ENCODE measurements around the gene NOC2L.

The NOC2L gene

DNA sequence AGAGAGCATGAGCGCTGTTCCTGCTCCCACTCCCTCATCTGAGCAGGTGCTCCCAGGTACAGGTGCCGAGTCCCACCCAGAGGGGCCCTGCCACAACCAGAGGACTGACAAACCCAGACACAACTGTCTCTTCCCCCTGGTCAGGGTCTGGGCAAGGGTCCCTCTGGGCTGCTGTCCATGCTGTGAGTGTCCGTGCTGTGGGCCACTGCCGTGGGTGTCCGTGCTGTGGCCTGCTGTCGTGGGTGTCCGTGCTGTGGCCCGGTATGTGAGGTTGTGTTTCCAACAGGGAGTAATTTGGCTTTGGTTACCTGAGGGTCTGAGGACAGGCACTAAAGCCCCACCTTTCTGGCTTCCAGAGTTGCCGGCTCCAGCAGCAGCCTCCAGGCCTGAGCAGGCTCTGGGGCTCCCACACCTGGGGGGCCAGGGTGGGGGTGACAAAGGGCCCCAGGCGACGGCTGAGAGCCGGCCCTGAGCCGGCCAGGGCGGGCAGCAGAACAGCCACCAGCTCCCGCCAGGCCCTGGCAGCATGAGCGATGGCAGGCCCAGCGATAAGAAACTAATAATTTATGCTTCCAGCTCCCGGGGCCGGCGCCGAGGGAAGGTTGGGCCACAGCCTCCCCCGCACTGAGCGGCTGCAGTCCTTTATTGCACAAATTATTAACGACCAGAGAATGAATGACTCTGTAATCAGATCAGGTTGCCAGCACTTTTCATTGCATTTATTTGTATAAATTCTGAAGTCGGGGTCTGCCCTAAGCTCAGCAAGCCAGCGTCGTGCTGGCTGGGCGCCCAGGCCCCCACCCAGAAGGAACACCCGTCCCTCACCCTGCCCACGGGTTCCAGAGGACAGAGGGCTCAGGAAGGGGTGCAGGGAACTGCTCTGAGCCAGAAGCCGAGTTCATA lies 42.6 kb downstream of the NOC2L start:
- no peak overlapping the region for H3K27ac ChIP-seq
- peaks cover 30% of the 10 kb centered on the region for H3K4me1 ChIP-seq (ENCODE audit: low read depth, poor library complexity, severe bottlenecking)
- H2AFZ ChIP-seq (ENCODE audit: low read depth) = no peak overlapping the region
- TF ChIP-seq, protein P1, sequence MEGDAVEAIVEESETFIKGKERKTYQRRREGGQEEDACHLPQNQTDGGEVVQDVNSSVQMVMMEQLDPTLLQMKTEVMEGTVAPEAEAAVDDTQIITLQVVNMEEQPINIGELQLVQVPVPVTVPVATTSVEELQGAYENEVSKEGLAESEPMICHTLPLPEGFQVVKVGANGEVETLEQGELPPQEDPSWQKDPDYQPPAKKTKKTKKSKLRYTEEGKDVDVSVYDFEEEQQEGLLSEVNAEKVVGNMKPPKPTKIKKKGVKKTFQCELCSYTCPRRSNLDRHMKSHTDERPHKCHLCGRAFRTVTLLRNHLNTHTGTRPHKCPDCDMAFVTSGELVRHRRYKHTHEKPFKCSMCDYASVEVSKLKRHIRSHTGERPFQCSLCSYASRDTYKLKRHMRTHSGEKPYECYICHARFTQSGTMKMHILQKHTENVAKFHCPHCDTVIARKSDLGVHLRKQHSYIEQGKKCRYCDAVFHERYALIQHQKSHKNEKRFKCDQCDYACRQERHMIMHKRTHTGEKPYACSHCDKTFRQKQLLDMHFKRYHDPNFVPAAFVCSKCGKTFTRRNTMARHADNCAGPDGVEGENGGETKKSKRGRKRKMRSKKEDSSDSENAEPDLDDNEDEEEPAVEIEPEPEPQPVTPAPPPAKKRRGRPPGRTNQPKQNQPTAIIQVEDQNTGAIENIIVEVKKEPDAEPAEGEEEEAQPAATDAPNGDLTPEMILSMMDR (conservative IDR thresholded peaks at IDR 0.05; ENCODE audit: low read depth, low read length) = no peak
- no peaks in the 10 kb centered on the region for H3K79me2 ChIP-seq (ENCODE audit: insufficient read depth, low read depth)
- no peak overlapping the region for H3K4me3 ChIP-seq (IDR thresholded peaks at IDR 0.05; ENCODE audit: insufficient read depth, low read depth, low read length)
- H3K36me3 ChIP-seq (ENCODE audit: insufficient read depth) = no peaks in the 10 kb centered on the region
- peaks cover 97% of the 10 kb centered on the region for H3K27me3 ChIP-seq (ENCODE audit: insufficient read depth, low read depth)
- no peaks in the 10 kb centered on the region for H4K20me1 ChIP-seq (ENCODE audit: insufficient read depth)
- no peak overlapping the region for H3K9ac ChIP-seq
- H3K4me2 ChIP-seq = no peak overlapping the region

DNA sequence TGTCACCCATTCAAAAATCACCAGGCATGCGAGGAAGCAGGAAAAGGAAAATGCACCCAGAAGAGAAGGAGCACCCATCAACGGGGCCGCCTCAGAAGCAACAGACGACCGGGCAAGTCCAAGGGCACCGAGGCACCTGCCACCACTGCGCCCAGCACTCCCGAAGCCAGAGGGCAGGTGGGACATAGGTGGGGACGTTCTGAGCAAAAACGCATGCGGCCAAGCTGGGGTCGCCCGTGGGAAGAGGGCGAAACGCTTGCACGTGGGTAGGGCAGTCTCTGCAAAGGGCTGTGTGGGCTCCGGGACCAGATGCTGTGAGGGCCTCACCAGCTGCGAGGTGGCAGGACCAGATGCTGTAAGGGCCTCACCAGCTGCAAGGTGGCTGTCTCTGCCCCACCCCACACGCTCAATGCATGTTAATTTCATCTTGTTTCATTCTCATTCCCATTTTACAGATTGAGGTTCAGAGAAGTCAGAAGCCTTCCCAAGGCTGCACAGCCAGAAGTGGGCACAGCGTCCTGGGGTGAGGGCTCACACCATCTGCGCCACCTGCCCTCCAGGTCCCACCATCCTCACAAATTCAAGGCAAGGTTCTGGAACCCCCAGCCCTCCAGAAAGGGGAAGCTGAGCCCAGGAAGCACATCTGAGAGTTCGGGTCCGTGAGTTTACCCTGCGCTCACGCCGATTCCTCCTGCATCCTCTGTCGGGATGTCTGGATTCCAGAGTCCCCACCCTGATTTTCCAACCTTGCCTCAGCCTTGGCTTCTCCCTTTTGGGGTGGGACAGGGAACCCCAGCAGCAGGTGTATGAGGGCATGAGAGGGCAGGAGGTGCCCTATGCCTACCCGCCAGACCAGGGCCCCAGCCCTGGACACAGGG lies 43.5 kb downstream of the NOC2L start:
- Histone ChIP-seq H3K79me2 (ENCODE audit: insufficient read depth, low read depth) (no peaks in the 10 kb centered on the region), H2AFZ (ENCODE audit: low read depth) (no peak overlapping the region), H3K4me3 (IDR thresholded peaks at IDR 0.05; ENCODE audit: insufficient read depth, low read depth, low read length) (no peak overlapping the region), H3K27ac (no peak overlapping the region), H4K20me1 (ENCODE audit: insufficient read depth) (no peaks in the 10 kb centered on the region), H3K36me3 (ENCODE audit: insufficient read depth) (no peaks in the 10 kb centered on the region), H3K27me3 (ENCODE audit: insufficient read depth, low read depth) (peaks cover 98% of the 10 kb centered on the region), H3K4me2 (no peak overlapping the region), H3K4me1 (ENCODE audit: low read depth, poor library complexity, severe bottlenecking) (peaks cover 28% of the 10 kb centered on the region), H3K9ac (no peak overlapping the region)
- TF ChIP-seq, protein P1 (conservative IDR thresholded peaks at IDR 0.05; ENCODE audit: low read depth, low read length) = no peak

DNA sequence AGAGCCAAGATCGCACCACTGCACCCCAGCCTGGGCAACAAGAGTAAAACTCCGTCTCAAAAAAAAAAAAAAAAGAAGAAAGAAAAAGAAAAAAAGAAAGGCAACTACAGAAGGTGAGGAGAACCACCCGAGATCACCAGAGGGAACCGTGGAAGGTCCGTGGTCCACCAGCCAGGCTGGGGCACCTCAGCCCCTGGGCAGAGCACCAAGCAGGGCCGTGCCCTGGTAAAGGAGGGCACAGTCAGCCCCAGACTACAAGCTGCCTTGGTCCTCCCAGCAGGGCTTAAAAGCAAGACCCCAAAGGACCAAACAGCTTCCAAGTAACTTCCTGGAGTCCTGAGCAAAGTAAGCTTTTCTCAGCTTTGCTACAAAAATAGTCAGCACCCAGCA lies 44.2 kb downstream of the NOC2L start:
- H2AFZ ChIP-seq (ENCODE audit: low read depth) = no peak overlapping the region
- H3K27me3 ChIP-seq (ENCODE audit: insufficient read depth, low read depth) = peaks cover 97% of the 10 kb centered on the region
- TF ChIP-seq, protein P1 (conservative IDR thresholded peaks at IDR 0.05; ENCODE audit: low read depth, low read length) = no peak

DNA sequence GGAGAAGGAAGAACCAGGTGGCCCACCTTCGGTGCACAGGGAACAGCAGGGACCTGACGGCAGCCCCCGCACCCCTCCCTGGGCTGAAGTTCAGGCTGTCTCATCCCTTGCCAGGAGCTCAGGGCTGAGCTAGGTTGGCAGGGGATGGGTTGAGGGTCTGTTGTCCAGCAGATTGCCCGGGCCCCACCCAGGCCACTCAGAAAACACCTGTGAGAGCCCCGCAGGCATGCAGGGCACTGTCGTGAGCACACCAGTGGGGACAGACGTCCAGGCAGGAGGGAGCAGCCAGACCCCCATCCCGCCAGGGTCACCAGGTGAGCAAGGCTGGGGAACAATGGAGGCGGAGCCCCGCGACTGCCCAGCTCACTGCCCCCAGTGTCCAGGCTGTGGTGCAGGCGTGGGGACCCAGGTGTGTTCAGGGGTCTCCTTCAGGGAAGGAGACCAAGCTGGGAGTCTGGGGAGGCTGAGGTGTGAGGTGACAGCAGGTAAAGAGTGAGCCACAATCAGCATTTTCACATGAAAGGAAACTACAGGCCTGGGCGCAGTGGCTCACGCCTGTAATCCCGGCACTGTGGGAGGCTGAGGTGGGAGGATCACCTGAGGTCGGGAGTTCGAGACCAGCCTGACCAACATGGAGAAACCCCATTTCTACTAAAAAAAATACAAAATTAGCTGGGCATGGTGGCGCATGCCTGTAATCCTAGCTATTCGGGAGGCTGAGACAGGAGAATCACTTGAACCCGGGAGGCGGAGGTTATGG lies 44.7 kb downstream of the NOC2L start:
- TF ChIP-seq, protein P1 (conservative IDR thresholded peaks at IDR 0.05; ENCODE audit: low read depth, low read length) = no peak
- Histone ChIP-seq H3K9ac (no peak overlapping the region), H3K36me3 (ENCODE audit: insufficient read depth) (no peaks in the 10 kb centered on the region), H3K4me1 (ENCODE audit: low read depth, poor library complexity, severe bottlenecking) (peaks cover 23% of the 10 kb centered on the region), H4K20me1 (ENCODE audit: insufficient read depth) (no peaks in the 10 kb centered on the region), H3K27ac (no peak overlapping the region), H2AFZ (ENCODE audit: low read depth) (no peak overlapping the region), H3K79me2 (ENCODE audit: insufficient read depth, low read depth) (no peaks in the 10 kb centered on the region), H3K27me3 (ENCODE audit: insufficient read depth, low read depth) (peaks cover 91% of the 10 kb centered on the region), H3K4me3 (IDR thresholded peaks at IDR 0.05; ENCODE audit: insufficient read depth, low read depth, low read length) (no peak overlapping the region), H3K4me2 (no peak overlapping the region)

More for the DNA sequence above, 44.2 kb downstream of the NOC2L start:
- Histone ChIP-seq H3K4me1 (ENCODE audit: low read depth, poor library complexity, severe bottlenecking) (peaks cover 26% of the 10 kb centered on the region), H3K4me2 (no peak overlapping the region), H3K27ac (no peak overlapping the region), H3K36me3 (ENCODE audit: insufficient read depth) (no peaks in the 10 kb centered on the region), H3K4me3 (IDR thresholded peaks at IDR 0.05; ENCODE audit: insufficient read depth, low read depth, low read length) (no peak overlapping the region), H3K9ac (no peak overlapping the region), H4K20me1 (ENCODE audit: insufficient read depth) (no peaks in the 10 kb centered on the region), H3K79me2 (ENCODE audit: insufficient read depth, low read depth) (no peaks in the 10 kb centered on the region)

Measured in KMS-11 (cell line).